A549 (cell line): Measurements from ENCODE around the gene SLC38A3. TPM values are rescaled to one million over a fixed set of nuclear protein-coding genes. Genes with fewer than 3 reads are reported as not detected.
A peak's percentile ranks its signal among the peaks of the same experiment; 100 is the strongest.

Source experiments
- ATAC-seq, 2 experiments: fragments of 200-7000 bp in 1 of 2; fragments of >200 bp in 1 of 2; cut with Nextera tagmentation in 1 of 2; cut with Tn5 transposase in 1 of 2; 3 replicates each; pipeline versions ENCODE4 v1.8.0 to v1.9.1; 2018 to 2020; ENCODE audit warnings: mild to moderate bottlenecking in 1 of 2, moderate library complexity in 1 of 2
- CTCF ChIA-PET: fragments of 300-600 bp; sonication (Branson Sonifier 250); formaldehyde crosslinking; extraction: SDS; loops from one replicate; lab custom pipeline; 2021; ENCODE audit warnings: antibody characterized with exemption, inconsistent platforms; lab: Yijun Ruan, JAX
- POLR2A ChIA-PET: fragments of 350-600 bp; formaldehyde crosslinking; extraction: SDS; loops from one replicate; lab custom pipeline; 2021; ENCODE audit warnings: antibody characterized with exemption, inconsistent platforms; lab: Yijun Ruan, JAX
- DNase-seq, 2 experiments: peaks; one replicate each; pipeline versions ENCODE4 v3.0.0 to v3.0.0-alpha.2; 2011 to 2016; ENCODE audit warnings: low read depth in 1 of 2, low spot score in 1 of 2
- FAIRE-seq: peaks from 2 replicates; lab custom pipeline; 2011; peaks lifted over from hg19 to GRCh38; lab: Jason Lieb, UNC
- H3K27ac ChIP-seq, 2 experiments: fragments of >200 bp; sonication (Bioruptor Twin); formaldehyde crosslinking; 3 replicates each; pipeline ENCODE4 v1.5.1; 2016 to 2017
- H3K4me1 ChIP-seq: fragments of >200 bp; sonication (Bioruptor Twin); formaldehyde crosslinking; 3 replicates; pipeline ENCODE4 v1.6.1; 2016
- H3K4me2 ChIP-seq: fragments of >200 bp; sonication (Bioruptor Twin); formaldehyde crosslinking; 3 replicates; pipeline ENCODE4 v1.6.1; 2016
- H3K4me3 ChIP-seq: fragments of >200 bp; sonication (Bioruptor Twin); formaldehyde crosslinking; 3 replicates; pipeline ENCODE4 v1.5.1; 2016
- H3K9me3 ChIP-seq: fragments of >200 bp; sonication (Bioruptor Twin); formaldehyde crosslinking; 3 replicates; pipeline ENCODE4 v1.6.1; 2016
- CBX8 ChIP-seq: fragments of 200-600 bp; sonication (generic); IDR thresholded peaks from 2 replicates; pipeline ENCODE4 v1.6.1; 2016
- CEBPB ChIP-seq, 2 experiments: fragments of >200 bp in 1 of 2; sonication (Bioruptor Twin) in 1 of 2; formaldehyde crosslinking in 1 of 2; IDR thresholded peaks; 2 replicates each; pipeline ENCODE4 v1.6.1; 2012 to 2016
- CHD2 ChIP-seq: fragments of 150-350 bp; IDR thresholded peaks from 2 replicates; pipeline ENCODE4 v1.6.1; 2014; ENCODE audit warnings: low read length; ENCODE audit not compliant: partially characterized antibody
- CHD4 ChIP-seq: fragments of 200-600 bp; sonication (generic); IDR thresholded peaks from 2 replicates; pipeline ENCODE4 v1.6.1; 2016; ENCODE audit warnings: antibody characterized with exemption, mild to moderate bottlenecking, borderline replicate concordance
- EHMT2 ChIP-seq: fragments of 200-600 bp; sonication (generic); IDR thresholded peaks from 2 replicates; pipeline ENCODE4 v1.6.1; 2016; ENCODE audit warnings: antibody characterized with exemption, low read depth, mild to moderate bottlenecking, moderate library complexity
- ELK1 ChIP-seq: fragments of 150-350 bp; IDR thresholded peaks from 2 replicates; pipeline ENCODE4 v1.6.1; 2014; ENCODE audit warnings: low read depth, mild to moderate bottlenecking, low read length
- FOXS1 ChIP-seq: fragments of 250-450 bp; sonication (Bioruptor Pico); IDR thresholded peaks from 2 replicates; pipeline ENCODE4 v1.5.0; 2020; ENCODE audit warnings: mild to moderate bottlenecking, moderate library complexity
- HDAC2 ChIP-seq: fragments of 200-600 bp; sonication (generic); IDR thresholded peaks from 2 replicates; pipeline ENCODE4 v1.6.1; 2016
- HMGXB4 ChIP-seq: fragments of 250-450 bp; sonication (Bioruptor Pico); IDR thresholded peaks from 2 replicates; pipeline ENCODE4 v1.5.0; 2021; ENCODE audit warnings: mild to moderate bottlenecking, moderate library complexity, borderline replicate concordance
- HOXA7 ChIP-seq: fragments of 250-450 bp; sonication (Bioruptor Pico); IDR thresholded peaks from 2 replicates; pipeline ENCODE4 v1.5.0; 2020; ENCODE audit warnings: mild to moderate bottlenecking, moderate library complexity
- JUN ChIP-seq, 2 experiments: fragments of >200 bp; sonication (Bioruptor Twin); formaldehyde crosslinking; IDR thresholded peaks; 2 replicates in 1 of 2; 3 replicates in 1 of 2; pipeline ENCODE4 v1.6.1; 2016 to 2017
- KDM1A ChIP-seq: fragments of 200-600 bp; sonication (generic); IDR thresholded peaks from 2 replicates; pipeline ENCODE4 v1.6.1; 2016; ENCODE audit warnings: low read depth, mild to moderate bottlenecking
- KDM5A ChIP-seq: fragments of 200-600 bp; sonication (generic); IDR thresholded peaks from 2 replicates; pipeline ENCODE4 v1.6.1; 2016; ENCODE audit warnings: antibody characterized with exemption, mild to moderate bottlenecking
- MAFK ChIP-seq: fragments of 450-650 bp; IDR thresholded peaks from 2 replicates; pipeline ENCODE4 v1.6.1; 2014; ENCODE audit not compliant: partially characterized antibody
- MYC ChIP-seq: IDR thresholded peaks from 2 replicates; pipeline ENCODE4 v1.6.1; 2012; ENCODE audit warnings: mild to moderate bottlenecking, inconsistent platforms, low read length, improper control_type of control experiment, borderline replicate concordance
- PHF8 ChIP-seq: fragments of 200-600 bp; sonication (generic); IDR thresholded peaks from 2 replicates; pipeline ENCODE4 v1.6.1; 2016; ENCODE audit warnings: low read depth, mild to moderate bottlenecking, antibody characterized with exemption, moderate library complexity, borderline replicate concordance
- RAD21 ChIP-seq, 2 experiments: fragments of >200 bp in 1 of 2; sonication (Bioruptor Twin) in 1 of 2; formaldehyde crosslinking in 1 of 2; IDR thresholded peaks in 1 of 2; conservative IDR thresholded peaks in 1 of 2; 2 replicates in 1 of 2; 3 replicates in 1 of 2; pipeline ENCODE4 v1.6.1; 2012 to 2018; ENCODE audit warnings: inconsistent platforms in 1 of 2
- REST ChIP-seq: fragments of 200-600 bp; sonication (generic); IDR thresholded peaks from 2 replicates; pipeline ENCODE4 v1.6.1; 2016; ENCODE audit warnings: antibody characterized with exemption, mild to moderate bottlenecking, moderate library complexity
- RFX5 ChIP-seq: fragments of 450-650 bp; IDR thresholded peaks from 2 replicates; pipeline ENCODE4 v1.7.1; 2014; ENCODE audit warnings: antibody characterized with exemption, mild to moderate bottlenecking, moderate library complexity
- RNF2 ChIP-seq: fragments of 200-600 bp; sonication (generic); IDR thresholded peaks from 2 replicates; pipeline ENCODE4 v1.6.1; 2016; ENCODE audit warnings: low read depth, mild to moderate bottlenecking, antibody characterized with exemption, moderate library complexity, borderline replicate concordance
- SMC3 ChIP-seq: fragments of >200 bp; sonication (Bioruptor Twin); formaldehyde crosslinking; IDR thresholded peaks from 3 replicates; pipeline ENCODE4 v1.6.1; 2018; ENCODE audit warnings: inconsistent platforms
- USF2 ChIP-seq: fragments of 450-650 bp; IDR thresholded peaks from 2 replicates; pipeline ENCODE4 v1.6.1; 2014; ENCODE audit warnings: antibody characterized with exemption
- WGBS: methylation state at CpG from one replicate; pipeline ENCODE4 v1.1.6; 2017; ENCODE audit errors: missing lambda C conversion rate; 5-methylcytosine and 5-hydroxymethylcytosine counted together
- polyA plus RNA-seq, 4 experiments: library from polyadenylated mRNA; depleted of rRNA in 3 of 4; stranded (reverse); fragments of >200 nt; fragmentation: RNase III in 1 of 4; extraction: RNeasy Plus Mini Kit Qiagen cat#74134 plus additional on column Dnase treatment in 1 of 4; gene quantifications; 2 replicates in 3 of 4; 3 replicates in 1 of 4; pipeline ENCODE4 v1.2.3, GENCODE V29; 2011 to 2017

SLC38A3 gene
- polyA plus RNA-seq, 2 of the 4 experiments (the other 2 are of a cell fraction): 0.05 TPM; not detected in 1

GRCh38 chr3:50264964-50265485 lies 60.0 kb downstream of the SLC38A3 start:
- FAIRE-seq: no peak
- ATAC-seq: 0 out of 6 replicates have a peak, but pooled peaks of 1 of the 2 experiments have one; percentile 3
- CTCF ChIA-PET: interaction anchor here (0.9 to 8.1 kb wide), 7 partner anchors 9 to 73 kb away, joined by 3 to 67 read pairs (median 6); no protein-coding TSS in a partner anchor
- no peak for DNase-seq
- peaks cover 72% of the 10 kb centered on the region for H3K4me1 ChIP-seq
- peak overlapping the region; percentile 68 for H3K4me2 ChIP-seq
- no peaks in the 10 kb centered on the region for H3K9me3 ChIP-seq
- POLR2A ChIA-PET: interaction anchor here (0.6 to 1.9 kb wide), 4 partner anchors 13 to 29 kb away, joined by 4 to 6 read pairs (median 4); partner anchors contain the start of genes GNAI2 and IFRD2
- 76% methylated on average over 5 of the region's 7 CpGs for WGBS
- peak overlapping the region; percentile 71 to 94 for H3K27ac ChIP-seq
- H3K4me3 ChIP-seq: no peak overlapping the region
- TF ChIP-seq CBX8 (no peak), HMGXB4 (CRISPR knock-in tag) (no peak), MYC (no peak), JUN (IDR thresholded peaks at IDR 0.05) (peak in 1 of 2 experiments; percentile 39; a peak in 1 of 5 replicates), RAD21 (conservative IDR thresholded peaks at IDR 0.05 in 1 of 2, IDR thresholded peaks at IDR 0.05 in 1 of 2) (no peak), RFX5 (no peak)

GRCh38 chr3:50265571-50265970 lies 60.5 kb downstream of the SLC38A3 start:
- ATAC-seq (no peak), FAIRE-seq (no peak), DNase-seq (no peak)
- no peaks in the 10 kb centered on the region for H3K9me3 ChIP-seq
- peak overlapping the region; percentile 71 to 94; a peak in 5 of 6 replicates for H3K27ac ChIP-seq
- ChIA-PET CTCF (interaction anchor here (1.0 to 7.4 kb wide), 5 partner anchors 9 to 59 kb away, joined by 4 to 60 read pairs (median 10); no protein-coding TSS in a partner anchor), POLR2A (interaction anchor here (1.9 kb wide), 1 partner anchor 30 kb away, joined by 4 read pairs; the partner anchor contains the start of gene GNAI2)
- no peak for TF ChIP-seq KDM1A
- no peak for TF ChIP-seq HOXA7
- no peak for TF ChIP-seq ELK1
- no peak for TF ChIP-seq KDM5A
- TF ChIP-seq PHF8: no peak
- no peak for TF ChIP-seq USF2
- no peak for TF ChIP-seq FOXS1
- TF ChIP-seq RNF2: no peak
- no peak for TF ChIP-seq CEBPB (IDR thresholded peaks at IDR 0.05)
- no peak for TF ChIP-seq RAD21 (conservative IDR thresholded peaks at IDR 0.05 in 1 of 2, IDR thresholded peaks at IDR 0.05 in 1 of 2)
- TF ChIP-seq SMC3: no peak
- H3K4me1 ChIP-seq: peaks cover 76% of the 10 kb centered on the region
- WGBS: no CpG with 5 or more reads among the region's 1 CpG
- H3K4me2 ChIP-seq: peak overlapping the region; percentile 68; the same call in 1 of the 3 replicates
- H3K4me3 ChIP-seq: no peak overlapping the region

GRCh38 chr3:50266017-50266416 lies 60.9 kb downstream of the SLC38A3 start:
- DNase-seq (no peak), FAIRE-seq (no peak), ATAC-seq (no peak)
- Histone ChIP-seq H3K4me1 (peaks cover 76% of the 10 kb centered on the region), H3K27ac (peak overlapping the region in 1 of 2 experiments; percentile 94; a peak in 3 of 6 replicates), H3K4me3 (no peak overlapping the region), H3K4me2 (no peak overlapping the region; the same call in 2 of the 3 replicates), H3K9me3 (no peaks in the 10 kb centered on the region)
- 87% methylated on average over 5 of the region's 6 CpGs for WGBS
- ChIA-PET POLR2A (interaction anchor here (1.9 kb wide), 1 partner anchor 30 kb away, joined by 4 read pairs; the partner anchor contains the start of gene GNAI2), CTCF (interaction anchor here (0.7 to 7.4 kb wide), 7 partner anchors 9 to 72 kb away, joined by 3 to 60 read pairs (median 10); no protein-coding TSS in a partner anchor)
- TF ChIP-seq REST (no peak), HDAC2 (no peak), CHD2 (no peak), MAFK (no peak), EHMT2 (no peak), HOXA7 (no peak), CHD4 (no peak)
